Measurements from ENCODE around the gene ARID5A. TPM values are rescaled to one million over a fixed set of nuclear protein-coding genes. Genes with fewer than 3 reads are reported as not detected.

The ARID5A gene
- total and polyA plus RNA-seq, 10 of the 15 experiments (the other 5 are each of a cell fraction or from before 2014, with no cell fraction given): 0.76 to 87.1 (median 37.6) TPM

GRCh38 chr2:96527286-96528005, 9.1 kb upstream of the ARID5A start (continued):
- TF ChIP-seq E4F1 (IDR thresholded peaks at IDR 0.05; ENCODE audit: borderline replicate concordance, partially characterized antibody) (no peak), SPI1 (IDR thresholded peaks at IDR 0.05; ENCODE audit: borderline replicate concordance, insufficient read depth, low read depth, low read length) (no peak), SREBF1 (IDR thresholded peaks at IDR 0.05; ENCODE audit: low read length) (no peak), PML (IDR thresholded peaks at IDR 0.05; ENCODE audit: low read length) (no peak), ZNF622 (IDR thresholded peaks at IDR 0.05) (no peak), RBBP5 (conservative IDR thresholded peaks at IDR 0.05) (no peak), BMI1 (IDR thresholded peaks at IDR 0.05; ENCODE audit: borderline replicate concordance) (no peak), SMC3 (IDR thresholded peaks at IDR 0.05; ENCODE audit: borderline replicate concordance, low read length) (no peak), ZBTB33 (IDR thresholded peaks at IDR 0.05) (no peak), JUNB (IDR thresholded peaks at IDR 0.05) (peak; percentile 89), KDM1A (IDR thresholded peaks at IDR 0.05; ENCODE audit: borderline replicate concordance) (no peak), ZNF384 (IDR thresholded peaks at IDR 0.05; ENCODE audit: borderline replicate concordance, low read depth, low read length) (no peak; the same call in 1 of the 2 replicates), GABPA (IDR thresholded peaks at IDR 0.05; ENCODE audit: low read depth) (no peak; the same call in 1 of the 2 replicates), MTA3 (IDR thresholded peaks at IDR 0.05; ENCODE audit: borderline replicate concordance, low read length) (no peak), USF1 (IDR thresholded peaks at IDR 0.05; ENCODE audit: borderline replicate concordance, extremely low read length, insufficient read depth, low read depth, low read length) (no peak), POLR2AphosphoS2 (IDR thresholded peaks at IDR 0.05; ENCODE audit: low read depth, low read length) (0 out of 2 replicates have a peak, but pooled peaks have one; percentile 35), FOXK2 (IDR thresholded peaks at IDR 0.05) (no peak), EZH2 (IDR thresholded peaks at IDR 0.05; ENCODE audit: borderline replicate concordance, control insufficient read depth, low read depth, low read length) (no peak), REST (IDR thresholded peaks at IDR 0.05; ENCODE audit: low read depth, low read length) (no peak), FOXM1 (IDR thresholded peaks at IDR 0.05; ENCODE audit: low read depth, low read length) (peak; percentile 78; the same call in 1 of the 2 replicates), SIN3A (IDR thresholded peaks at IDR 0.05; ENCODE audit: low read depth, low read length) (no peak), EED (IDR thresholded peaks at IDR 0.05; ENCODE audit: low read depth) (peak; percentile 61)

Data from GM12878 (cell line).